Epithelial cell of esophagus (primary cell): ENCODE results near the gene ISLR.

Source experiments
- DNase-seq: peaks from one replicate; pipeline ENCODE4 v3.0.0; 2010; ENCODE audit warnings: low read depth
- H3K4me3 ChIP-seq: 2 replicates; pipeline ENCODE4 v1.5.1; 2011; ENCODE audit warnings: mild to moderate bottlenecking, low read length, control low read depth
- CTCF ChIP-seq: IDR thresholded peaks from 2 replicates; pipeline ENCODE4 v1.5.1; 2011; ENCODE audit warnings: low read depth, mild to moderate bottlenecking, low read length, control low read depth, inconsistent platforms; ENCODE audit not compliant: insufficient read depth; ENCODE audit errors: missing control alignments

Gene ISLR

GRCh38 chr15:74165461-74165860 is 8.0 kb upstream of the ISLR start:
- TF ChIP-seq CTCF, result no peak
- H3K4me3 ChIP-seq, result no peak overlapping the region
- no peak for DNase-seq

GRCh38 chr15:74167891-74168331 is 5.6 kb upstream of the ISLR start:
- no peak overlapping the region for H3K4me3 ChIP-seq
- no peak for DNase-seq
- TF ChIP-seq CTCF, result no peak

GRCh38 chr15:74168711-74169126 is 4.8 kb upstream of the ISLR start:
- no peak for TF ChIP-seq CTCF
- H3K4me3 ChIP-seq, result no peak overlapping the region
- DNase-seq, result no peak

- H3K4me3 ChIP-seq, result no peak overlapping the region
- DNase-seq, result no peak
- TF ChIP-seq CTCF, result no peak
These were observed 3.3 kb upstream of the ISLR start for GRCh38 chr15:74170071-74170844.

GRCh38 chr15:74170875-74171578 is 2.5 kb upstream of the ISLR start:
- TF ChIP-seq CTCF, result no peak
- no peak overlapping the region for H3K4me3 ChIP-seq
- DNase-seq, result no peak

GRCh38 chr15:74171965-74172541 is 1.5 kb upstream of the ISLR start:
- TF ChIP-seq CTCF, result no peak
- DNase-seq, result no peak
- H3K4me3 ChIP-seq, result no peak overlapping the region
